Measurements from ENCODE around the gene VEPH1.

DNA sequence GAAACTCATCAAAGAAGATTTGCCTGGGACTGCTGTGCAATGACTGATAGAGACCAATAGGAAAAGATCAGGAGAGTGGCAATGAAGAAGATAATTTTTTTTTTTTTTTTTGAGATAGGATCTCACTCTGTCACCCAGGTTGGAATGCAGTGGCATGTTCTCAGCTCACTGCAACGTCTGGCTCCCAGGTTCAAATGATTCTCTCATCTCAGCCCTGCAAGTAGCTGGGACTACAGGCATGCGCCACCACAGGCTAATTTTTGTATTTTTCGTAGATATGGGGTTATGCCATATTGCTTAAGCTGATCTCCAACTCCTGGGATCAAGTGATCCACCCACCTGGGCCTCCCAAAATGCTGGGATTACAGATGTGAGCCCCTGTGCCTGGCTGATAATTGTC lies 226.4 kb downstream of the VEPH1 start:
- TF ChIP-seq, protein P1, sequence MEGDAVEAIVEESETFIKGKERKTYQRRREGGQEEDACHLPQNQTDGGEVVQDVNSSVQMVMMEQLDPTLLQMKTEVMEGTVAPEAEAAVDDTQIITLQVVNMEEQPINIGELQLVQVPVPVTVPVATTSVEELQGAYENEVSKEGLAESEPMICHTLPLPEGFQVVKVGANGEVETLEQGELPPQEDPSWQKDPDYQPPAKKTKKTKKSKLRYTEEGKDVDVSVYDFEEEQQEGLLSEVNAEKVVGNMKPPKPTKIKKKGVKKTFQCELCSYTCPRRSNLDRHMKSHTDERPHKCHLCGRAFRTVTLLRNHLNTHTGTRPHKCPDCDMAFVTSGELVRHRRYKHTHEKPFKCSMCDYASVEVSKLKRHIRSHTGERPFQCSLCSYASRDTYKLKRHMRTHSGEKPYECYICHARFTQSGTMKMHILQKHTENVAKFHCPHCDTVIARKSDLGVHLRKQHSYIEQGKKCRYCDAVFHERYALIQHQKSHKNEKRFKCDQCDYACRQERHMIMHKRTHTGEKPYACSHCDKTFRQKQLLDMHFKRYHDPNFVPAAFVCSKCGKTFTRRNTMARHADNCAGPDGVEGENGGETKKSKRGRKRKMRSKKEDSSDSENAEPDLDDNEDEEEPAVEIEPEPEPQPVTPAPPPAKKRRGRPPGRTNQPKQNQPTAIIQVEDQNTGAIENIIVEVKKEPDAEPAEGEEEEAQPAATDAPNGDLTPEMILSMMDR (IDR thresholded peaks at IDR 0.05; ENCODE audit: borderline replicate concordance, extremely low read depth, low read length, poor library complexity, severe bottlenecking) = no peak
- TF ChIP-seq EZH2 (IDR thresholded peaks at IDR 0.05; ENCODE audit: borderline replicate concordance, low read depth, low read length, severe bottlenecking) = no peak

Measured in DND-41 (cell line).